ENCODE measurements around the gene ARID4B. TPM values are rescaled to one million over a fixed set of nuclear protein-coding genes. Genes with fewer than 3 reads are reported as not detected.

The ARID4B gene
- total RNA-seq, 1 experiment from 2014 or later: 34.0 TPM

DNA sequence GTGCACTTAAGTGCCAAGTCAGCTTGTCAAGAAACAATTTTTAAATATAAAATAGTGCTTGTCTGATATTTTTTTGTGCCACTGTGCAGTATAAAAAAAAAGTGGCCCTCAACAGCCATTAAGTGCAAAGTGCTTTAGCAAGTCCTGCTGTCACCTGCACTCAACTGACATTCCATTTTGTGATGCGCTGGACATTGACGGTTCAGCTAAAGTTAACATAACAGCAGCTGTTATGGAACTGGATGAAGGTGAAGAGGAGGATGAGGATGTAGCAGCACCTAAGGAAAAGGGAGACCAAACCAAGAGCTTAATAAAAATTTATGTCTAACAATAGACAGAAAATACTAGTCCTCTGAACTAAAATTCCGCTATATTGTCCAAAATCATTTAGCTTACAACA is 159.6 kb downstream of the ARID4B start:
- H2AFZ ChIP-seq (ENCODE audit: low read length): no peak overlapping the region
- TF ChIP-seq, protein P1, sequence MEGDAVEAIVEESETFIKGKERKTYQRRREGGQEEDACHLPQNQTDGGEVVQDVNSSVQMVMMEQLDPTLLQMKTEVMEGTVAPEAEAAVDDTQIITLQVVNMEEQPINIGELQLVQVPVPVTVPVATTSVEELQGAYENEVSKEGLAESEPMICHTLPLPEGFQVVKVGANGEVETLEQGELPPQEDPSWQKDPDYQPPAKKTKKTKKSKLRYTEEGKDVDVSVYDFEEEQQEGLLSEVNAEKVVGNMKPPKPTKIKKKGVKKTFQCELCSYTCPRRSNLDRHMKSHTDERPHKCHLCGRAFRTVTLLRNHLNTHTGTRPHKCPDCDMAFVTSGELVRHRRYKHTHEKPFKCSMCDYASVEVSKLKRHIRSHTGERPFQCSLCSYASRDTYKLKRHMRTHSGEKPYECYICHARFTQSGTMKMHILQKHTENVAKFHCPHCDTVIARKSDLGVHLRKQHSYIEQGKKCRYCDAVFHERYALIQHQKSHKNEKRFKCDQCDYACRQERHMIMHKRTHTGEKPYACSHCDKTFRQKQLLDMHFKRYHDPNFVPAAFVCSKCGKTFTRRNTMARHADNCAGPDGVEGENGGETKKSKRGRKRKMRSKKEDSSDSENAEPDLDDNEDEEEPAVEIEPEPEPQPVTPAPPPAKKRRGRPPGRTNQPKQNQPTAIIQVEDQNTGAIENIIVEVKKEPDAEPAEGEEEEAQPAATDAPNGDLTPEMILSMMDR (conservative IDR thresholded peaks at IDR 0.05): no peak
- H3K4me1 ChIP-seq (ENCODE audit: insufficient read depth, low read length): no peaks in the 10 kb centered on the region
- no peaks in the 10 kb centered on the region for H3K79me1 ChIP-seq (ENCODE audit: insufficient read depth, low read depth, low read length, poor library complexity, severe bottlenecking)
- no peaks in the 10 kb centered on the region for H3K79me2 ChIP-seq (ENCODE audit: insufficient read depth, low read length)
- Mint-ChIP-seq H3K9me3 (no peaks in the 10 kb centered on the region), H3K27me3 (ENCODE audit: low read depth) (no peaks in the 10 kb centered on the region), H3K4me1 (no peaks in the 10 kb centered on the region), H3K36me3 (ENCODE audit: insufficient read depth in 1 of 3, low read depth in 3 of 3) (peaks cover 16 to 51% (median 47%) of the 10 kb centered on the region in 3 experiments), H3K27ac (no peak overlapping the region; a peak in 2 of 7 replicates), H3K4me3 (no peak overlapping the region)
- no peaks in the 10 kb centered on the region for H3K23me2 ChIP-seq (ENCODE audit: insufficient read length, low read depth, low read length, poor library complexity, severe bottlenecking)
- H3T11ph ChIP-seq (ENCODE audit: low read length): no peak overlapping the region
- no peak overlapping the region for H2BK12ac ChIP-seq (ENCODE audit: insufficient read length, low read depth, low read length)
- WGBS (ENCODE audit: extremely low coverage, insufficient read length, low lambda C conversion rate): no CpG with 5 or more reads among the region's 3 CpGs
- no peak overlapping the region for H3K4ac ChIP-seq (ENCODE audit: low read depth, low read length)
- no peak for DNase-seq
- no peaks in the 10 kb centered on the region for H3K27me3 ChIP-seq (ENCODE audit: insufficient read depth, low read length)
- H3K18ac ChIP-seq (ENCODE audit: insufficient read length, low read depth, low read length): no peak overlapping the region
- H3K56ac ChIP-seq (ENCODE audit: insufficient read length, low read depth, low read length): no peak overlapping the region
- no peak overlapping the region for H2BK15ac ChIP-seq (ENCODE audit: low read depth, low read length)
- no peak overlapping the region for H3K27ac ChIP-seq (ENCODE audit: insufficient read length, low read depth, low read length)
- no peak overlapping the region for H2BK120ac ChIP-seq (ENCODE audit: low read depth, low read length, poor library complexity, severe bottlenecking)
- H3K23ac ChIP-seq (ENCODE audit: insufficient read length, low read depth, low read length): no peak overlapping the region
- no peaks in the 10 kb centered on the region for H4K20me1 ChIP-seq (ENCODE audit: control insufficient read depth, insufficient read depth, insufficient read length)
- H4K5ac ChIP-seq (ENCODE audit: insufficient read length, low read depth, low read length): no peak overlapping the region
- H3K4me2 ChIP-seq (ENCODE audit: insufficient read depth, insufficient read length, low read length): no peak overlapping the region
- H2AK5ac ChIP-seq (ENCODE audit: insufficient read length, low read length): no peak overlapping the region
- H3K9me3 ChIP-seq (ENCODE audit: control insufficient read depth, low read depth, low read length): no peaks in the 10 kb centered on the region
- H3K9ac ChIP-seq (ENCODE audit: extremely low read depth, insufficient read length, low read length): no peak overlapping the region
- H2BK5ac ChIP-seq (ENCODE audit: insufficient read length, low read length): no peak overlapping the region
- no peak overlapping the region for H4K91ac ChIP-seq (ENCODE audit: insufficient read length, low read depth, low read length)
- no peak overlapping the region for H4K8ac ChIP-seq (replicated peaks; ENCODE audit: insufficient read length, low read depth, low read length)
- no peak overlapping the region for H3K14ac ChIP-seq (ENCODE audit: insufficient read depth, low read length)
- H2BK20ac ChIP-seq (ENCODE audit: low read depth, low read length, poor library complexity, severe bottlenecking): no peak overlapping the region

Data from H9 (cell line).